GM23338 (cell line): Measurements from ENCODE around the gene PLEKHM2. TPM values are rescaled to one million over a fixed set of nuclear protein-coding genes. Genes with fewer than 3 reads are reported as not detected.

Experiments used
- ATAC-seq: fragments of 200-7000 bp; cut with Tn5 transposase; 3 replicates; pipeline ENCODE4 v1.9.1; 2020
- DNase-seq: peaks from one replicate; pipeline ENCODE4 v3.0.0-alpha.2; 2015; ENCODE audit warnings: low spot score
- H2AFZ ChIP-seq: fragments of 200-600 bp; sonication (generic); 2 replicates; pipeline ENCODE4 v1.8.0; 2016; ENCODE audit warnings: antibody characterized with exemption, mild to moderate bottlenecking, moderate library complexity
- H3F3A ChIP-seq: fragments of 200-600 bp; sonication (generic); replicated peaks from 2 replicates; pipeline ENCODE4 v1.8.0; 2017; ENCODE audit warnings: antibody characterized with exemption, mixed run types, low read depth
- H3K27ac ChIP-seq: fragments of 200-600 bp; sonication (generic); 2 replicates; pipeline ENCODE4 v1.6.1; 2016; ENCODE audit warnings: low read depth
- H3K27me3 ChIP-seq: fragments of 200-600 bp; sonication (generic); 2 replicates; pipeline ENCODE4 v1.8.0; 2016; ENCODE audit warnings: mild to moderate bottlenecking, mixed run types, moderate library complexity; ENCODE audit not compliant: insufficient read depth
- H3K36me3 ChIP-seq: fragments of 200-600 bp; sonication (generic); 2 replicates; pipeline ENCODE4 v1.8.0; 2016; ENCODE audit warnings: mild to moderate bottlenecking; ENCODE audit not compliant: insufficient read depth
- H3K4me1 ChIP-seq: fragments of 200-600 bp; sonication (generic); 2 replicates; pipeline ENCODE4 v1.8.0; 2016; ENCODE audit warnings: mild to moderate bottlenecking, moderate library complexity; ENCODE audit not compliant: insufficient read depth
- H3K4me2 ChIP-seq: fragments of 200-600 bp; sonication (generic); 2 replicates; pipeline ENCODE4 v1.7.1; 2017; ENCODE audit warnings: mixed run types
- H3K4me3 ChIP-seq: fragments of 200-600 bp; sonication (generic); 2 replicates; pipeline ENCODE4 v1.6.1; 2016; ENCODE audit warnings: mixed run types
- H3K79me2 ChIP-seq: fragments of 200-600 bp; sonication (generic); replicated peaks from 2 replicates; pipeline ENCODE4 v1.8.0; 2017; ENCODE audit warnings: mild to moderate bottlenecking; ENCODE audit not compliant: insufficient read depth
- H3K9me2 ChIP-seq: fragments of 200-600 bp; sonication (generic); 2 replicates; pipeline ENCODE4 v1.8.0; 2017; ENCODE audit not compliant: insufficient read depth
- H4K20me1 ChIP-seq: fragments of 200-600 bp; sonication (generic); replicated peaks from 2 replicates; pipeline ENCODE4 v1.8.0; 2017; ENCODE audit warnings: mild to moderate bottlenecking; ENCODE audit not compliant: insufficient read depth
- H3K27ac Mint-ChIP-seq: 2 replicates; pipeline ENCODE4 v1.8.0; 2020; ENCODE audit warnings: inconsistent platforms, mild to moderate bottlenecking, moderate library complexity, mixed read lengths
- H3K27me3 Mint-ChIP-seq: 3 replicates; pipeline ENCODE4 v1.8.0; 2022; ENCODE audit warnings: low read depth, mild to moderate bottlenecking, moderate library complexity, mixed read lengths, inconsistent platforms; ENCODE audit not compliant: insufficient read depth, poor library complexity
- H3K36me3 Mint-ChIP-seq: 3 replicates; pipeline ENCODE4 v1.8.0; 2021; ENCODE audit warnings: low read depth, mild to moderate bottlenecking, inconsistent platforms, moderate library complexity, mixed read lengths
- H3K4me1 Mint-ChIP-seq: 3 replicates; pipeline ENCODE4 v1.8.0; 2020; ENCODE audit warnings: mild to moderate bottlenecking, inconsistent platforms, mixed read lengths
- H3K4me3 Mint-ChIP-seq: 3 replicates; pipeline ENCODE4 v1.8.0; 2021; ENCODE audit warnings: moderate library complexity, mild to moderate bottlenecking, inconsistent platforms, mixed read lengths
- H3K9me3 Mint-ChIP-seq: 3 replicates; pipeline ENCODE4 v1.8.0; 2020; ENCODE audit warnings: moderate library complexity, mild to moderate bottlenecking, inconsistent platforms, mixed read lengths
- CREB1 ChIP-seq: fragments of 250-450 bp; sonication (Bioruptor Pico); IDR thresholded peaks from 2 replicates; pipeline ENCODE4 v1.5.0; 2020; ENCODE audit warnings: low read depth, mild to moderate bottlenecking, moderate library complexity
- CTCF ChIP-seq, 2 experiments: fragments of 200-600 bp in 1 of 2; sonication (generic) in 1 of 2; conservative IDR thresholded peaks; 2 replicates each; pipeline versions ENCODE4 v1.5.1 to v1.6.1; 2016 to 2017; ENCODE audit warnings: antibody characterized with exemption in 2 of 2, low read depth in 2 of 2, mild to moderate bottlenecking in 2 of 2, moderate library complexity in 1 of 2
- EZH2 ChIP-seq: fragments of 200-600 bp; sonication (generic); IDR thresholded peaks from one replicate; pipeline ENCODE4 v1.8.0; 2017; ENCODE audit warnings: antibody characterized with exemption, mild to moderate bottlenecking, low read depth; ENCODE audit not compliant: unreplicated experiment
- EZH2phosphoT487 ChIP-seq: fragments of 200-600 bp; sonication (generic); IDR thresholded peaks from one replicate; pipeline ENCODE4 v1.8.1; 2018; ENCODE audit warnings: antibody characterized with exemption; ENCODE audit not compliant: unreplicated experiment
- JUNB ChIP-seq: IDR thresholded peaks from one replicate; pipeline ENCODE4 v1.6.1; 2016; ENCODE audit warnings: antibody characterized with exemption; ENCODE audit not compliant: unreplicated experiment
- NANOG ChIP-seq: IDR thresholded peaks from 2 replicates; pipeline ENCODE4 v1.6.1; 2016; ENCODE audit warnings: antibody characterized with exemption, borderline replicate concordance
- POLR2AphosphoS5 ChIP-seq: IDR thresholded peaks from 2 replicates; pipeline ENCODE4 v1.6.1; 2016; ENCODE audit warnings: antibody characterized with exemption, low read depth
- STAT1 ChIP-seq: IDR thresholded peaks from one replicate; pipeline ENCODE4 v1.6.1; 2016; ENCODE audit warnings: antibody characterized with exemption; ENCODE audit not compliant: unreplicated experiment
- ZNF114 ChIP-seq: fragments of 250-450 bp; sonication (Bioruptor Pico); IDR thresholded peaks from 2 replicates; pipeline ENCODE4 v1.5.0; 2020; ENCODE audit warnings: mild to moderate bottlenecking, moderate library complexity
- ZNF462 ChIP-seq: fragments of 250-450 bp; sonication (Bioruptor Pico); IDR thresholded peaks from 2 replicates; pipeline ENCODE4 v1.5.0; 2020; ENCODE audit warnings: mild to moderate bottlenecking, moderate library complexity
- polyA plus RNA-seq: library from polyadenylated mRNA; unstranded; fragments of >200 nt; fragmentation: Nextera tagmentation; extraction: Ambion mirVana; gene quantifications from 2 replicates; pipeline ENCODE4 v1.2.1, GENCODE V29; 2016
- total RNA-seq: library from RNA; depleted of rRNA; stranded (reverse); fragments of >200 nt; shearing (Covaris generic); gene quantifications from 2 replicates; pipeline ENCODE4 v1.2.3, GENCODE V29; 2014
- TF ChIP-seq, protein P1 (sequence below): IDR thresholded peaks from 2 replicates; pipeline ENCODE4 v1.6.1; 2016; ENCODE audit warnings: antibody characterized with exemption

Gene PLEKHM2
- total and polyA plus RNA-seq, 2 experiments from 2014 or later, result 11.2 to 40.0 TPM

DNA sequence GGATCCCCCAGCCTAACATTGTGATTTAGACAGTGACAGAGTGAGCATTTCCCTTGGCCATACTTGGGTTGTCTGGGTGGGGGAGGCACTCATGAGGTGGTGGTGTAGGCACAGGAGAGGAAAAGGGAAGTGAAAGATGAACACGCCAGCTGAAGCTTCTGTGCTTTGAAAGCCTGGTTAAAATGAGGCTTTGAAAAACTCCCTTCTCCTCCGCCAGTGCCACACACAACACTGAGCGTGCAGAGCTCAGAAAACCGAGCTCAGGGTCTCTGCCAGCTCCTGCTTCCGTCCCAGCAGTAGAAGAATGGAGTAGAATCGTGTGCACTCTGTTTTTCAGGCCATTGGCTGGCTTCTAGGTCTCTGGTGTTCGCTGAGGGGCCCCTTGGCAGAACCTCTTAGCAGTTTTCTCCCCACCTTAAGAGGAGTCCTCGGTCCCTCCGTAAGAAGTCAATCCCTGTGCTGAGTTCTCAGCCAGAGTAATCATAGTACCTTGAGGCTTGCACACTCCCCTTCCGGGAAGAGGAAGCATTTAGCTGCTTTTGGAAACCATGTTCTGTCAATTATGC is 12.9 kb downstream of the PLEKHM2 start (continued):
- no peak for TF ChIP-seq ZNF462 (CRISPR knock-in tag)
- TF ChIP-seq CTCF (conservative IDR thresholded peaks at IDR 0.05; ENCODE audit: low read depth in 2 of 2), result no peak
- no peak for TF ChIP-seq ZNF114 (CRISPR knock-in tag)
- TF ChIP-seq JUNB, result no peak
- no peak for TF ChIP-seq EZH2phosphoT487
- no peak for TF ChIP-seq NANOG

GRCh38 chr1:15698201-15698600 is 14.1 kb downstream of the PLEKHM2 start:
- H3K27me3 ChIP-seq, result no peaks in the 10 kb centered on the region
- no peak for DNase-seq
- no peak overlapping the region for H3K27ac Mint-ChIP-seq
- no peak overlapping the region for H3K4me2 ChIP-seq
- H3K4me1 Mint-ChIP-seq, result peaks cover under 1% of the 10 kb centered on the region
- H3K27me3 Mint-ChIP-seq, result peaks cover 3% of the 10 kb centered on the region
- H3F3A ChIP-seq, result 0 out of 2 replicates have a peak, but pooled peaks cover 4% of the 10 kb centered on the region
- no peak overlapping the region for H3K4me3 ChIP-seq
- H3K36me3 Mint-ChIP-seq, result peaks cover 12% of the 10 kb centered on the region; the same call in 2 of the 3 replicates
- H3K4me3 Mint-ChIP-seq, result no peak overlapping the region
- no peak overlapping the region for H2AFZ ChIP-seq
- H3K79me2 ChIP-seq, result peaks cover 37% of the 10 kb centered on the region
- no peaks in the 10 kb centered on the region for H3K36me3 ChIP-seq
- no peaks in the 10 kb centered on the region for H3K9me2 ChIP-seq
- no peaks in the 10 kb centered on the region; the same call in 1 of the 2 replicates for H4K20me1 ChIP-seq
- H3K4me1 ChIP-seq, result no peaks in the 10 kb centered on the region
- no peak overlapping the region for H3K27ac ChIP-seq
- no peak for ATAC-seq
- H3K9me3 Mint-ChIP-seq, result no peaks in the 10 kb centered on the region
- no peak for TF ChIP-seq JUNB
- no peak for TF ChIP-seq EZH2
- no peak for TF ChIP-seq CTCF (conservative IDR thresholded peaks at IDR 0.05; ENCODE audit: low read depth in 2 of 2)
- TF ChIP-seq POLR2AphosphoS5, result no peak
- TF ChIP-seq CREB1, result no peak
- TF ChIP-seq, protein P1, sequence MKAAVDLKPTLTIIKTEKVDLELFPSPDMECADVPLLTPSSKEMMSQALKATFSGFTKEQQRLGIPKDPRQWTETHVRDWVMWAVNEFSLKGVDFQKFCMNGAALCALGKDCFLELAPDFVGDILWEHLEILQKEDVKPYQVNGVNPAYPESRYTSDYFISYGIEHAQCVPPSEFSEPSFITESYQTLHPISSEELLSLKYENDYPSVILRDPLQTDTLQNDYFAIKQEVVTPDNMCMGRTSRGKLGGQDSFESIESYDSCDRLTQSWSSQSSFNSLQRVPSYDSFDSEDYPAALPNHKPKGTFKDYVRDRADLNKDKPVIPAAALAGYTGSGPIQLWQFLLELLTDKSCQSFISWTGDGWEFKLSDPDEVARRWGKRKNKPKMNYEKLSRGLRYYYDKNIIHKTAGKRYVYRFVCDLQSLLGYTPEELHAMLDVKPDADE, result no peak
- no peak for TF ChIP-seq STAT1
